GM23338 (cell line): Measurements from ENCODE around the gene ACP6.

Source experiments
- CREB1 ChIP-seq: fragments of 250-450 bp; sonication (Bioruptor Pico); IDR thresholded peaks from 2 replicates; pipeline ENCODE4 v1.5.0; 2020; ENCODE audit warnings: low read depth, mild to moderate bottlenecking, moderate library complexity
- EZH2 ChIP-seq: fragments of 200-600 bp; sonication (generic); IDR thresholded peaks from one replicate; pipeline ENCODE4 v1.8.0; 2017; ENCODE audit warnings: antibody characterized with exemption, mild to moderate bottlenecking, low read depth; ENCODE audit not compliant: unreplicated experiment
- EZH2phosphoT487 ChIP-seq: fragments of 200-600 bp; sonication (generic); IDR thresholded peaks from one replicate; pipeline ENCODE4 v1.8.1; 2018; ENCODE audit warnings: antibody characterized with exemption; ENCODE audit not compliant: unreplicated experiment
- POLR2AphosphoS5 ChIP-seq: IDR thresholded peaks from 2 replicates; pipeline ENCODE4 v1.6.1; 2016; ENCODE audit warnings: antibody characterized with exemption, low read depth
- STAT1 ChIP-seq: IDR thresholded peaks from one replicate; pipeline ENCODE4 v1.6.1; 2016; ENCODE audit warnings: antibody characterized with exemption; ENCODE audit not compliant: unreplicated experiment
- TF ChIP-seq, protein P1 (sequence below), 2 experiments: fragments of 200-600 bp in 1 of 2; sonication (generic) in 1 of 2; conservative IDR thresholded peaks; 2 replicates each; pipeline versions ENCODE4 v1.5.1 to v1.6.1; 2016 to 2017; ENCODE audit warnings: antibody characterized with exemption in 2 of 2, low read depth in 2 of 2, mild to moderate bottlenecking in 2 of 2, moderate library complexity in 1 of 2
- TF ChIP-seq, protein P2 (sequence below): IDR thresholded peaks from one replicate; pipeline ENCODE4 v1.6.1; 2018; ENCODE audit warnings: antibody characterized with exemption; ENCODE audit not compliant: unreplicated experiment
- TF ChIP-seq, protein P3 (sequence below): fragments of 250-450 bp; sonication (Bioruptor Pico); IDR thresholded peaks from 2 replicates; pipeline ENCODE4 v1.5.0; 2020; ENCODE audit warnings: mild to moderate bottlenecking, moderate library complexity

DNA sequence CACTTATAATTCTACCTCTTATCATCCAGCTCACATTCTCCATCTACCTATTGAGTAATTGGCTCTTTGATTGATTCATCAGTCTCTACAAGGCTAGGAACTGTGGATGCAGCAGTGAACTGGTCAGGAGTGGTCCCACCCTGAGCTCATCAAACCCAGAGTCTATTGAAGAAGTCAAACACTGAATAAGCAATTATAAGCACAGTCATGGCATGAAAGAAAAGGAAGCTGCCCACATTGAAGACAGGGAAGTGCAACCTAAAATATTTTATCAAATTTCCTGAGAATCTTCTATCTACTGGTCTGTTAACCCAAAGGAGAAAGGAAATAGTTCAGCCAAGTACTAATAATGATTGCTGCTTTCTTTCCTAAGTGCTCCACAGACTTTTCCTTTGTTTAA is 35.7 kb downstream of the ACP6 start:
- no peak for TF ChIP-seq EZH2
- TF ChIP-seq, protein P1, sequence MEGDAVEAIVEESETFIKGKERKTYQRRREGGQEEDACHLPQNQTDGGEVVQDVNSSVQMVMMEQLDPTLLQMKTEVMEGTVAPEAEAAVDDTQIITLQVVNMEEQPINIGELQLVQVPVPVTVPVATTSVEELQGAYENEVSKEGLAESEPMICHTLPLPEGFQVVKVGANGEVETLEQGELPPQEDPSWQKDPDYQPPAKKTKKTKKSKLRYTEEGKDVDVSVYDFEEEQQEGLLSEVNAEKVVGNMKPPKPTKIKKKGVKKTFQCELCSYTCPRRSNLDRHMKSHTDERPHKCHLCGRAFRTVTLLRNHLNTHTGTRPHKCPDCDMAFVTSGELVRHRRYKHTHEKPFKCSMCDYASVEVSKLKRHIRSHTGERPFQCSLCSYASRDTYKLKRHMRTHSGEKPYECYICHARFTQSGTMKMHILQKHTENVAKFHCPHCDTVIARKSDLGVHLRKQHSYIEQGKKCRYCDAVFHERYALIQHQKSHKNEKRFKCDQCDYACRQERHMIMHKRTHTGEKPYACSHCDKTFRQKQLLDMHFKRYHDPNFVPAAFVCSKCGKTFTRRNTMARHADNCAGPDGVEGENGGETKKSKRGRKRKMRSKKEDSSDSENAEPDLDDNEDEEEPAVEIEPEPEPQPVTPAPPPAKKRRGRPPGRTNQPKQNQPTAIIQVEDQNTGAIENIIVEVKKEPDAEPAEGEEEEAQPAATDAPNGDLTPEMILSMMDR (conservative IDR thresholded peaks at IDR 0.05; ENCODE audit: low read depth in 2 of 2): no peak
- TF ChIP-seq, protein P2, sequence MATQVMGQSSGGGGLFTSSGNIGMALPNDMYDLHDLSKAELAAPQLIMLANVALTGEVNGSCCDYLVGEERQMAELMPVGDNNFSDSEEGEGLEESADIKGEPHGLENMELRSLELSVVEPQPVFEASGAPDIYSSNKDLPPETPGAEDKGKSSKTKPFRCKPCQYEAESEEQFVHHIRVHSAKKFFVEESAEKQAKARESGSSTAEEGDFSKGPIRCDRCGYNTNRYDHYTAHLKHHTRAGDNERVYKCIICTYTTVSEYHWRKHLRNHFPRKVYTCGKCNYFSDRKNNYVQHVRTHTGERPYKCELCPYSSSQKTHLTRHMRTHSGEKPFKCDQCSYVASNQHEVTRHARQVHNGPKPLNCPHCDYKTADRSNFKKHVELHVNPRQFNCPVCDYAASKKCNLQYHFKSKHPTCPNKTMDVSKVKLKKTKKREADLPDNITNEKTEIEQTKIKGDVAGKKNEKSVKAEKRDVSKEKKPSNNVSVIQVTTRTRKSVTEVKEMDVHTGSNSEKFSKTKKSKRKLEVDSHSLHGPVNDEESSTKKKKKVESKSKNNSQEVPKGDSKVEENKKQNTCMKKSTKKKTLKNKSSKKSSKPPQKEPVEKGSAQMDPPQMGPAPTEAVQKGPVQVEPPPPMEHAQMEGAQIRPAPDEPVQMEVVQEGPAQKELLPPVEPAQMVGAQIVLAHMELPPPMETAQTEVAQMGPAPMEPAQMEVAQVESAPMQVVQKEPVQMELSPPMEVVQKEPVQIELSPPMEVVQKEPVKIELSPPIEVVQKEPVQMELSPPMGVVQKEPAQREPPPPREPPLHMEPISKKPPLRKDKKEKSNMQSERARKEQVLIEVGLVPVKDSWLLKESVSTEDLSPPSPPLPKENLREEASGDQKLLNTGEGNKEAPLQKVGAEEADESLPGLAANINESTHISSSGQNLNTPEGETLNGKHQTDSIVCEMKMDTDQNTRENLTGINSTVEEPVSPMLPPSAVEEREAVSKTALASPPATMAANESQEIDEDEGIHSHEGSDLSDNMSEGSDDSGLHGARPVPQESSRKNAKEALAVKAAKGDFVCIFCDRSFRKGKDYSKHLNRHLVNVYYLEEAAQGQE: no peak
- TF ChIP-seq, protein P3, sequence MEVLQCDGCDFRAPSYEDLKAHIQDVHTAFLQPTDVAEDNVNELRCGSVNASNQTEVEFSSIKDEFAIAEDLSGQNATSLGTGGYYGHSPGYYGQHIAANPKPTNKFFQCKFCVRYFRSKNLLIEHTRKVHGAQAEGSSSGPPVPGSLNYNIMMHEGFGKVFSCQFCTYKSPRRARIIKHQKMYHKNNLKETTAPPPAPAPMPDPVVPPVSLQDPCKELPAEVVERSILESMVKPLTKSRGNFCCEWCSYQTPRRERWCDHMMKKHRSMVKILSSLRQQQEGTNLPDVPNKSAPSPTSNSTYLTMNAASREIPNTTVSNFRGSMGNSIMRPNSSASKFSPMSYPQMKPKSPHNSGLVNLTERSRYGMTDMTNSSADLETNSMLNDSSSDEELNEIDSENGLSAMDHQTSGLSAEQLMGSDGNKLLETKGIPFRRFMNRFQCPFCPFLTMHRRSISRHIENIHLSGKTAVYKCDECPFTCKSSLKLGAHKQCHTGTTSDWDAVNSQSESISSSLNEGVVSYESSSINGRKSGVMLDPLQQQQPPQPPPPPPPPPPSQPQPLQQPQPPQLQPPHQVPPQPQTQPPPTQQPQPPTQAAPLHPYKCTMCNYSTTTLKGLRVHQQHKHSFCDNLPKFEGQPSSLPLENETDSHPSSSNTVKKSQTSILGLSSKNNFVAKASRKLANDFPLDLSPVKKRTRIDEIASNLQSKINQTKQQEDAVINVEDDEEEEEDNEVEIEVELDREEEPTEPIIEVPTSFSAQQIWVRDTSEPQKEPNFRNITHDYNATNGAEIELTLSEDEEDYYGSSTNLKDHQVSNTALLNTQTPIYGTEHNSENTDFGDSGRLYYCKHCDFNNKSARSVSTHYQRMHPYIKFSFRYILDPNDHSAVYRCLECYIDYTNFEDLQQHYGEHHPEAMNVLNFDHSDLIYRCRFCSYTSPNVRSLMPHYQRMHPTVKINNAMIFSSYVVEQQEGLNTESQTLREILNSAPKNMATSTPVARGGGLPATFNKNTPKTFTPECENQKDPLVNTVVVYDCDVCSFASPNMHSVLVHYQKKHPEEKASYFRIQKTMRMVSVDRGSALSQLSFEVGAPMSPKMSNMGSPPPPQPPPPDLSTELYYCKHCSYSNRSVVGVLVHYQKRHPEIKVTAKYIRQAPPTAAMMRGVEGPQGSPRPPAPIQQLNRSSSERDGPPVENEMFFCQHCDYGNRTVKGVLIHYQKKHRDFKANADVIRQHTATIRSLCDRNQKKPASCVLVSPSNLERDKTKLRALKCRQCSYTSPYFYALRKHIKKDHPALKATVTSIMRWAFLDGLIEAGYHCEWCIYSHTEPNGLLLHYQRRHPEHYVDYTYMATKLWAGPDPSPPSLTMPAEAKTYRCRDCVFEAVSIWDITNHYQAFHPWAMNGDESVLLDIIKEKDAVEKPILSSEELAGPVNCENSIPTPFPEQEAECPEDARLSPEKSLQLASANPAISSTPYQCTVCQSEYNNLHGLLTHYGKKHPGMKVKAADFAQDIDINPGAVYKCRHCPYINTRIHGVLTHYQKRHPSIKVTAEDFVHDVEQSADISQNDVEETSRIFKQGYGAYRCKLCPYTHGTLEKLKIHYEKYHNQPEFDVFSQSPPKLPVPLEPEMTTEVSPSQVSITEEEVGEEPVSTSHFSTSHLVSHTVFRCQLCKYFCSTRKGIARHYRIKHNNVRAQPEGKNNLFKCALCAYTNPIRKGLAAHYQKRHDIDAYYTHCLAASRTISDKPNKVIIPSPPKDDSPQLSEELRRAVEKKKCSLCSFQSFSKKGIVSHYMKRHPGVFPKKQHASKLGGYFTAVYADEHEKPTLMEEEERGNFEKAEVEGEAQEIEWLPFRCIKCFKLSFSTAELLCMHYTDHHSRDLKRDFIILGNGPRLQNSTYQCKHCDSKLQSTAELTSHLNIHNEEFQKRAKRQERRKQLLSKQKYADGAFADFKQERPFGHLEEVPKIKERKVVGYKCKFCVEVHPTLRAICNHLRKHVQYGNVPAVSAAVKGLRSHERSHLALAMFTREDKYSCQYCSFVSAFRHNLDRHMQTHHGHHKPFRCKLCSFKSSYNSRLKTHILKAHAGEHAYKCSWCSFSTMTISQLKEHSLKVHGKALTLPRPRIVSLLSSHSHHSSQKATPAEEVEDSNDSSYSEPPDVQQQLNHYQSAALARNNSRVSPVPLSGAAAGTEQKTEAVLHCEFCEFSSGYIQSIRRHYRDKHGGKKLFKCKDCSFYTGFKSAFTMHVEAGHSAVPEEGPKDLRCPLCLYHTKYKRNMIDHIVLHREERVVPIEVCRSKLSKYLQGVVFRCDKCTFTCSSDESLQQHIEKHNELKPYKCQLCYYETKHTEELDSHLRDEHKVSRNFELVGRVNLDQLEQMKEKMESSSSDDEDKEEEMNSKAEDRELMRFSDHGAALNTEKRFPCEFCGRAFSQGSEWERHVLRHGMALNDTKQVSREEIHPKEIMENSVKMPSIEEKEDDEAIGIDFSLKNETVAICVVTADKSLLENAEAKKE (CRISPR knock-in tag): no peak
- no peak for TF ChIP-seq EZH2phosphoT487
- TF ChIP-seq CREB1: no peak
- TF ChIP-seq POLR2AphosphoS5: no peak
- no peak for TF ChIP-seq STAT1
